K562 (cell line): ENCODE measurements around the gene ITPR1. TPM values are rescaled to one million over a fixed set of nuclear protein-coding genes. Genes with fewer than 3 reads are reported as not detected.
A peak's percentile ranks its signal among the peaks of the same experiment; 100 is the strongest.

ENCODE experiments used
- ARID3A ChIP-seq: IDR thresholded peaks from 2 replicates; pipeline ENCODE4 v1.6.1; 2012; ENCODE audit warnings: low read depth, low read length, improper control_type of control experiment, borderline replicate concordance
- BRCA1 ChIP-seq, 2 experiments: fragments of 450-650 bp in 1 of 2; sonication (generic) in 1 of 2; formaldehyde crosslinking in 1 of 2; IDR thresholded peaks; 2 replicates each; pipeline versions ENCODE4 v1.5.0 to v1.6.1; 2017 to 2020; ENCODE audit warnings: mild to moderate bottlenecking in 1 of 2, missing genetic modification reagents in 1 of 2
- CBFA2T2 ChIP-seq: fragments of 450-650 bp; conservative IDR thresholded peaks from 2 replicates; pipeline ENCODE4 v1.6.1; 2017; ENCODE audit warnings: mild to moderate bottlenecking
- CC2D1A ChIP-seq: fragments of 450-650 bp; IDR thresholded peaks from 2 replicates; pipeline ENCODE4 v1.6.1; 2017; ENCODE audit warnings: mild to moderate bottlenecking
- CCAR2 ChIP-seq: fragments of 200-400 bp; formaldehyde crosslinking; IDR thresholded peaks from 2 replicates; pipeline ENCODE4 v1.6.1; 2017; ENCODE audit warnings: mild to moderate bottlenecking, low read depth, low read length
- GATA2 ChIP-seq: sonication (generic); formaldehyde crosslinking; IDR thresholded peaks from 2 replicates; pipeline ENCODE4 v1.4.0; 2020; ENCODE audit warnings: mild to moderate bottlenecking, missing genetic modification reagents
- HMG20B ChIP-seq: fragments of 250-450 bp; sonication (Bioruptor Pico); IDR thresholded peaks from 2 replicates; pipeline ENCODE4 v1.5.0; 2021; ENCODE audit warnings: mild to moderate bottlenecking
- JUNB ChIP-seq: fragments of 450-650 bp; formaldehyde crosslinking; conservative IDR thresholded peaks from 2 replicates; pipeline ENCODE4 v1.4.0; 2020; ENCODE audit warnings: mild to moderate bottlenecking
- KLF10 ChIP-seq: fragments of 250-450 bp; sonication (Bioruptor Pico); IDR thresholded peaks from 2 replicates; pipeline ENCODE4 v1.6.1; 2021; ENCODE audit warnings: matching md5 sums
- MCM5 ChIP-seq: fragments of 450-650 bp; IDR thresholded peaks from 2 replicates; pipeline ENCODE4 v1.6.1; 2016; ENCODE audit warnings: low read depth
- NFIC ChIP-seq: fragments of 450-650 bp; IDR thresholded peaks from 2 replicates; pipeline ENCODE4 v1.6.1; 2017; ENCODE audit warnings: mild to moderate bottlenecking, inconsistent platforms
- SMAD4 ChIP-seq: fragments of 250-450 bp; sonication (Bioruptor Pico); conservative IDR thresholded peaks from 2 replicates; pipeline ENCODE4 v1.8.0; 2021; ENCODE audit warnings: inconsistent platforms, mild to moderate bottlenecking, moderate library complexity
- SRSF7 ChIP-seq: fragments of 200-400 bp; formaldehyde crosslinking; optimal IDR thresholded peaks from 2 replicates; pipeline ENCODE3; 2017; ENCODE audit warnings: mild to moderate bottlenecking, low read depth, low read length
- TEAD4 ChIP-seq, 2 experiments: sonication (generic) in 1 of 2; formaldehyde crosslinking in 1 of 2; IDR thresholded peaks; 2 replicates each; pipeline versions ENCODE4 v1.6.1 to v1.8.0; 2012 to 2022; ENCODE audit warnings: borderline replicate concordance in 1 of 2, inconsistent platforms in 1 of 2, low read length in 1 of 2, mild to moderate bottlenecking in 1 of 2, missing genetic modification reagents in 1 of 2
- TRIM24 ChIP-seq, 2 experiments: fragments of 450-650 bp; IDR thresholded peaks; 2 replicates each; pipeline ENCODE4 v1.6.1; 2016
- ZNF197 ChIP-seq: fragments of 200-800 bp; sonication (Bioruptor generic); IDR thresholded peaks from 2 replicates; pipeline ENCODE4 v1.6.1; 2016; ENCODE audit warnings: low read depth, missing genetic modification characterization, missing compliant biosample characterization
- ZNF589 ChIP-seq: fragments of 200-800 bp; sonication (Bioruptor generic); IDR thresholded peaks from 2 replicates; pipeline ENCODE4 v1.6.1; 2016; ENCODE audit warnings: low read depth, missing genetic modification characterization, missing compliant biosample characterization
- ZSCAN29 ChIP-seq: fragments of 450-650 bp; IDR thresholded peaks from 2 replicates; pipeline ENCODE4 v1.6.1; 2017
- polyA plus RNA-seq, 8 experiments: library from polyadenylated mRNA; depleted of rRNA in 4 of 8; stranded (reverse) in 5 of 8; unstranded in 3 of 8; fragments of >200 nt; fragmentation: Nextera tagmentation in 2 of 8; fragmentation: Illumina TruSeq in 1 of 8; extraction: Ambion mirVana in 2 of 8; extraction: Trizol in 1 of 8; gene quantifications; 2 replicates each; pipeline versions ENCODE4 v1.2.1 to v1.2.3, GENCODE V29; 2011 to 2014; ENCODE audit warnings: inconsistent platforms in 1 of 8, missing spikeins in 1 of 8
- total RNA-seq, 7 experiments: library from RNA; depleted of rRNA in 6 of 7; stranded (reverse); fragments of >200 nt in 6 of 7; fragmentation: Illumina TruSeq in 2 of 7; extraction: Trizol in 2 of 7; gene quantifications; 2 replicates each; pipeline versions ENCODE4 v1.2.1 to v1.2.3, GENCODE V29; 2011 to 2021; ENCODE audit warnings: low replicate concordance in 1 of 7
- TF ChIP-seq, protein P1 (sequence below): fragments of 450-650 bp; IDR thresholded peaks from 2 replicates; pipeline ENCODE4 v1.6.1; 2014; ENCODE audit warnings: low read depth, mild to moderate bottlenecking, moderate library complexity, borderline replicate concordance
- TF ChIP-seq, protein P2 (sequence below): fragments of 250-450 bp; sonication (Bioruptor Pico); IDR thresholded peaks from 2 replicates; pipeline ENCODE4 v1.5.1; 2021; ENCODE audit warnings: mild to moderate bottlenecking
- TF ChIP-seq, protein P3 (sequence below): fragments of 450-650 bp; formaldehyde crosslinking; IDR thresholded peaks from 2 replicates; pipeline ENCODE4 v1.4.0; 2020; ENCODE audit warnings: mild to moderate bottlenecking, moderate library complexity

The ITPR1 gene
- total and polyA plus RNA-seq, 9 of the 15 experiments (the other 6 are each of a cell fraction or from before 2014, with no cell fraction given) = 22.4 to 40.0 (median 27.4) TPM

DNA sequence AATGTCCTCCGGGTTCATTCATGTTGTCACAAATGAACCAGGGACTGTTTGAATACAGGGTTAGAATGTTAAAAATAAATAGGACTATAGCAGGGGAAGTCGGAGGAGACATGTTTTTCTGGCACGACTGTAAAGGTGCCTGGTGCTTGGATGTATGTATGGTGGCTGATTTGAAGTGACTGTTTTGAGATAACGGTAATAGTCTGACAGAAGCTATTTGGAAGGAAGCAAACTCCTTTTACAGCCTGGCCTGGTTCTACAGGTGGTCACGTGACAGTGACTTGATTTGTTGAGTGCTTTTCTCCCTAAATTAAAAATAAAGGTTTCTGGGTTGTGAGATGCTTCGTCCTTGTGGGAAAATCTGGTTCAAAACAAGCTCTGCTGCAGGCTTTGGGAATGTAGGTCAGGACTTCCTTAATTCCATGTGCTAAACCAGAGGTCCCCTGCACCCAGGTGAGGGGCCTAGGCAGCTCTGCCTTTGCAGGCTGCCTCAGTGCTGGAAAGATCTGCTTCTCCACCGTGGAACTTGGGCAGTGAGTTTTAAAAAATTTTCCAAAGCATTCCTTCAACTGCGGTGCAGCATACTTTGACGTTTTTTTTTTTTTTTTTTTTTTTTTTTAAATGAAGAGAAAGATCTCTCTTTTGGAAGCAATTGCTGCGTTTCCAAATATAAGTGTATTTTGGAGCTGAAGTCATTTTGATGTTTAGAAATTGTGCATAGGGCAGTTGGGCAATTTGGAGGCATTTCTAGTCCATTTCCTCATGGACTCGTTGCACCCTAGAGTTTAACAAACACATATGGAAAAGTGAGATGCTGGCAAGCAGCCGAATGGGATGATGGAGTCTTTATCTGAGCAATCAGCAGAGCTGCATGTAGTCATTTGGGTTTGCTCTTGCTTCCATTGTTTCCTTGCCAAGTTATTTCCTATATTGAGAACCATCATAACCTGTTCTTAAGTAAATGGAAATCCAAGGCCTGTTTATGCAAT lies 30.9 kb downstream of the ITPR1 start (continued):
- TF ChIP-seq, protein P1, sequence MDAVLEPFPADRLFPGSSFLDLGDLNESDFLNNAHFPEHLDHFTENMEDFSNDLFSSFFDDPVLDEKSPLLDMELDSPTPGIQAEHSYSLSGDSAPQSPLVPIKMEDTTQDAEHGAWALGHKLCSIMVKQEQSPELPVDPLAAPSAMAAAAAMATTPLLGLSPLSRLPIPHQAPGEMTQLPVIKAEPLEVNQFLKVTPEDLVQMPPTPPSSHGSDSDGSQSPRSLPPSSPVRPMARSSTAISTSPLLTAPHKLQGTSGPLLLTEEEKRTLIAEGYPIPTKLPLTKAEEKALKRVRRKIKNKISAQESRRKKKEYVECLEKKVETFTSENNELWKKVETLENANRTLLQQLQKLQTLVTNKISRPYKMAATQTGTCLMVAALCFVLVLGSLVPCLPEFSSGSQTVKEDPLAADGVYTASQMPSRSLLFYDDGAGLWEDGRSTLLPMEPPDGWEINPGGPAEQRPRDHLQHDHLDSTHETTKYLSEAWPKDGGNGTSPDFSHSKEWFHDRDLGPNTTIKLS = no peak
- no peak for TF ChIP-seq TRIM24 (IDR thresholded peaks at IDR 0.05)
- no peak for TF ChIP-seq SRSF7
- no peak for TF ChIP-seq HMG20B (CRISPR knock-in tag)
- TF ChIP-seq CC2D1A = no peak
- peak; percentile 71 for TF ChIP-seq NFIC
- TF ChIP-seq TEAD4 (IDR thresholded peaks at IDR 0.05; ENCODE audit: low read length) = no peak
- no peak for TF ChIP-seq TEAD4 (CRISPR knock-in tag; IDR thresholded peaks at IDR 0.05; ENCODE audit: borderline replicate concordance)
- TF ChIP-seq CCAR2 = no peak
- TF ChIP-seq, protein P2, sequence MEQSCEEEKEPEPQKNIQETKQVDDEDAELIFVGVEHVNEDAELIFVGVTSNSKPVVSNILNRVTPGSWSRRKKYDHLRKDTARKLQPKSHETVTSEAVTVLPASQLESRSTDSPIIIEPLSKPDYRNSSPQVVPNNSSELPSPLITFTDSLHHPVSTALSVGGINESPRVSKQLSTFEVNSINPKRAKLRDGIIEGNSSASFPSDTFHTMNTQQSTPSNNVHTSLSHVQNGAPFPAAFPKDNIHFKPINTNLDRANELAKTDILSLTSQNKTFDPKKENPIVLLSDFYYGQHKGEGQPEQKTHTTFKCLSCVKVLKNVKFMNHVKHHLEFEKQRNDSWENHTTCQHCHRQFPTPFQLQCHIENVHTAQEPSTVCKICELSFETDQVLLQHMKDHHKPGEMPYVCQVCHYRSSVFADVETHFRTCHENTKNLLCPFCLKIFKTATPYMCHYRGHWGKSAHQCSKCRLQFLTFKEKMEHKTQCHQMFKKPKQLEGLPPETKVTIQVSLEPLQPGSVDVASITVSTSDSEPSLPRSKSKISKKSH (CRISPR knock-in tag) = no peak
- peak; percentile 40; the same call in 1 of the 2 replicates for TF ChIP-seq GATA2 (CRISPR knock-in tag)
- TF ChIP-seq, protein P3, sequence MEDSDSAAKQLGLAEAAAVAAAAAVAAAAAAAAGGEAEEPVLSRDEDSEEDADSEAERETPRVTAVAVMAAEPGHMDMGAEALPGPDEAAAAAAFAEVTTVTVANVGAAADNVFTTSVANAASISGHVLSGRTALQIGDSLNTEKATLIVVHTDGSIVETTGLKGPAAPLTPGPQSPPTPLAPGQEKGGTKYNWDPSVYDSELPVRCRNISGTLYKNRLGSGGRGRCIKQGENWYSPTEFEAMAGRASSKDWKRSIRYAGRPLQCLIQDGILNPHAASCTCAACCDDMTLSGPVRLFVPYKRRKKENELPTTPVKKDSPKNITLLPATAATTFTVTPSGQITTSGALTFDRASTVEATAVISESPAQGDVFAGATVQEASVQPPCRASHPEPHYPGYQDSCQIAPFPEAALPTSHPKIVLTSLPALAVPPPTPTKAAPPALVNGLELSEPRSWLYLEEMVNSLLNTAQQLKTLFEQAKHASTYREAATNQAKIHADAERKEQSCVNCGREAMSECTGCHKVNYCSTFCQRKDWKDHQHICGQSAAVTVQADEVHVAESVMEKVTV (CRISPR knock-in tag) = no peak
- peak; percentile 74 for TF ChIP-seq CBFA2T2
- no peak for TF ChIP-seq ZNF197 (CRISPR knock-in tag)
- no peak for TF ChIP-seq ZSCAN29
- TF ChIP-seq ARID3A = no peak
- no peak for TF ChIP-seq JUNB (CRISPR knock-in tag)
- no peak for TF ChIP-seq ZNF589 (CRISPR knock-in tag)
- no peak for TF ChIP-seq KLF10
- no peak for TF ChIP-seq BRCA1 (IDR thresholded peaks at IDR 0.05)
- TF ChIP-seq BRCA1 (CRISPR knock-in tag; IDR thresholded peaks at IDR 0.05) = no peak
- TF ChIP-seq SMAD4 = no peak
- TF ChIP-seq MCM5 = no peak
